ENCODE measurements around the gene SERPINB13. TPM values are rescaled to one million over a fixed set of nuclear protein-coding genes. Genes with fewer than 3 reads are reported as not detected.

SERPINB13 gene
- not detected in 2 replicates for total RNA-seq (2014; rRNA removed; shearing (Covaris generic))

- no peak for DNase-seq (ENCODE audit: low spot score)
These were observed at the start of gene SERPINB13 for GRCh38 chr18:63586966-63587365. Gene SERPINB13 (plus strand): TSS chr18:63587343. CDS start chr18:63588668, 1,325 bp downstream.

GRCh38 chr18:63539904-63540510 lies 47.1 kb upstream of the SERPINB13 start:
- DNase-seq (ENCODE audit: low spot score), result no peak

- DNase-seq (ENCODE audit: low spot score), result no peak
These were observed 45.1 kb upstream of the SERPINB13 start, which contains the start of gene SERPINB12 for GRCh38 chr18:63542069-63542468. Gene SERPINB12 (plus strand): TSS chr18:63542369. CDS start chr18:63556160, 13,791 bp downstream.

GRCh38 chr18:63544017-63544416 lies 43.1 kb upstream of the SERPINB13 start:
- no peak for DNase-seq (ENCODE audit: low spot score)

- DNase-seq (ENCODE audit: low spot score), result no peak
These were observed 42.1 kb upstream of the SERPINB13 start for GRCh38 chr18:63545000-63545399.

GRCh38 chr18:63550068-63550467 lies 37.1 kb upstream of the SERPINB13 start:
- DNase-seq (ENCODE audit: low spot score), result no peak

- no peak for DNase-seq (ENCODE audit: low spot score)
These were observed 35.4 kb upstream of the SERPINB13 start for GRCh38 chr18:63551769-63552168.

- no peak for DNase-seq (ENCODE audit: low spot score)
These were observed 34.6 kb upstream of the SERPINB13 start for GRCh38 chr18:63552581-63552980.

- DNase-seq (ENCODE audit: low spot score), result no peak
These were observed 34.1 kb upstream of the SERPINB13 start for GRCh38 chr18:63553081-63553480.

GRCh38 chr18:63559567-63560491 lies 27.3 kb upstream of the SERPINB13 start:
- DNase-seq (ENCODE audit: low spot score), result no peak

- DNase-seq (ENCODE audit: low spot score), result no peak
These were observed 24.9 kb upstream of the SERPINB13 start for GRCh38 chr18:63562284-63562683.

- no peak for DNase-seq (ENCODE audit: low spot score)
These were observed 23.1 kb upstream of the SERPINB13 start for GRCh38 chr18:63564021-63564420.

GRCh38 chr18:63564561-63564960 lies 22.6 kb upstream of the SERPINB13 start:
- no peak for DNase-seq (ENCODE audit: low spot score)

- DNase-seq (ENCODE audit: low spot score), result no peak
These were observed 19.9 kb upstream of the SERPINB13 start for GRCh38 chr18:63567276-63567675.

- no peak for DNase-seq (ENCODE audit: low spot score)
These were observed 19.3 kb upstream of the SERPINB13 start for GRCh38 chr18:63567825-63568224.

GRCh38 chr18:63570721-63571120 lies 16.4 kb upstream of the SERPINB13 start:
- DNase-seq (ENCODE audit: low spot score), result no peak

GRCh38 chr18:63575681-63576080 lies 11.5 kb upstream of the SERPINB13 start:
- DNase-seq (ENCODE audit: low spot score), result no peak

- peak; percentile 62 for DNase-seq (ENCODE audit: low spot score)
These were observed 8.7 kb upstream of the SERPINB13 start for GRCh38 chr18:63578357-63578958.

GRCh38 chr18:63579616-63580015 lies 7.5 kb upstream of the SERPINB13 start:
- DNase-seq (ENCODE audit: low spot score), result no peak

- DNase-seq (ENCODE audit: low spot score), result no peak
These were observed 1.2 kb upstream of the SERPINB13 start for GRCh38 chr18:63585988-63586387.

- DNase-seq (ENCODE audit: low spot score), result no peak
These were observed 712 bp upstream of the SERPINB13 start for GRCh38 chr18:63586431-63586830.

GRCh38 chr18:63588909-63589308 lies 1.8 kb downstream of the SERPINB13 start:
- DNase-seq (ENCODE audit: low spot score), result no peak
